ENCODE results near the gene DNMT3A.
A peak's percentile ranks its signal among the peaks of the same experiment; 100 is the strongest.

Gene DNMT3A

DNA sequence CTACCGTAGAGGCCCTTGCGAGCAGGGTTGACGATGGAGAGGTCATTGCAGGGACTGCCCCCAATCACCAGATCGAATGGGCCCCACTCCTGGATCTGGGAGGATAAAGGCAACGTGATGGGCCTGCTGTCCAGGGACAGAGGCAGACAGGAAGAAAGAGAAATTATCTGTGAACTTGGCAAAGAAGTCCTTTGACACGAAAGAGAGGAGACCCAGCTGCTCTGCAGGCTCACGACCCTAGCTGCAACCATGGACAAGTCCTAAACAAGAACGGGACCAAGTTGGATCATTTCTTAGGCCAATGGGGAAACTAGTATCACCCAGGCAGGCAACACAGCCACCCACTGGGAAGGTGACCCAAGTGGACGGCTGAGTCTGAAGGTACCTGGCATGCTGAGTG is 101.1 kb downstream of the DNMT3A start:
- DNase-seq (ENCODE audit: low read depth, low spot score), result no peak

DNA sequence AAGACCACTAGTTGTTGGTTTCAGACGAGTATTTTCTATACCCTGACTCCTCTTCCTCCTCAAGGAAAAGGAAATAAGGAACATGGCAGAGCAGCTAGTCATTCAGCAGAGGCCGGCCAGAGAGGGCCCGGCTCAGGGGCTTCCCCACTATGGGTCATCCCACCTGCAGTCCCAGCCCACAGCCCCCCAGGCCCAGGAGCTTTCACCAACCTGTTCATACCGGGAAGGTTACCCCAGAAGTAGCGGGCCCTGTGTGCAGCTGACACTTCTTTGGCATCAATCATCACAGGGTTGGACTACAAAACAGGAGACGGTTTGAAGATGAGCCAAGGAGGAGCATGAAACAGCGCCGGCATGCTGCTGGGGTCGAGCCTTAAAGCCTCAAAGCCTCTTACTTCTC is 102.8 kb downstream of the DNMT3A start:
- DNase-seq (ENCODE audit: low read depth, low spot score), result no peak

DNA sequence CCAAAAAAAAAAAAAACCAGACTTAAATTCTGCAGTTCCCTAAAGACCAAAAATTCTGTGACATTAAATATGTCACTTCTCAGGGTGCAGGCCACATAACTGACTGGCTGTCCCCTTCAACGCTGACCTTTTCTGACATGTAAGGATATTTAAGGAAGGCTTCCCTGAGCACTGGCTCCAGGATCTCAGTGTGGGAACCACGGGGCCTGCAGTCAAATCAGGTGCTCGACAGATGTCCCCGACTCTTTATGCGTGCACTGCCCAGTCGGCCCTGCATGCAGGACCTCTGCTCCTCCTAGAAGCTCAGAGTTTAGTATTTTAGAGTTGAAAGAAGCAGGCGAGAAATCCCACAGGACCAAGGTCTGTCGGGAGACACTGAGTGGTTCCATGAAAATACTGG is 104.0 kb downstream of the DNMT3A start:
- DNase-seq (ENCODE audit: low read depth, low spot score), result no peak

DNA sequence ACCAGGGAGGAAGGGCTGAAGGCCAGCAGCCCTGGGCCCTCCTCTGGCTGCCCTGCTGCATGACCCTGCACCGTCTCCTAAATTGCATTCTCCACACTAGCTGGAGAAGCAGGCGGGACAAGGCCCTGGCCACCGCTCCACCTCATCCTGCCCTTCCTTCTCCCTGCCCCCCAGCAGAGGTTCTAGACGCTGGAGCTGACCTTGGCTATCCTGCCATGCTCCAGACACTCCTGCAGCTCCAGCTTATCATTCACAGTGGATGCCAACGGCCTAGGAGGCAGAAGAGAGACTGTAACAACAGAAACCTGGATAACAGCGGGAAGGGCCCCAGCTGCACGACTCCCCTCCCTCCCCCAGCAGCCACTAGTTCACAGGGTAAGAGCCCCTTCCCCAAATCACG is 105.0 kb downstream of the DNMT3A start:
- no peak for DNase-seq (ENCODE audit: low read depth, low spot score)

DNA sequence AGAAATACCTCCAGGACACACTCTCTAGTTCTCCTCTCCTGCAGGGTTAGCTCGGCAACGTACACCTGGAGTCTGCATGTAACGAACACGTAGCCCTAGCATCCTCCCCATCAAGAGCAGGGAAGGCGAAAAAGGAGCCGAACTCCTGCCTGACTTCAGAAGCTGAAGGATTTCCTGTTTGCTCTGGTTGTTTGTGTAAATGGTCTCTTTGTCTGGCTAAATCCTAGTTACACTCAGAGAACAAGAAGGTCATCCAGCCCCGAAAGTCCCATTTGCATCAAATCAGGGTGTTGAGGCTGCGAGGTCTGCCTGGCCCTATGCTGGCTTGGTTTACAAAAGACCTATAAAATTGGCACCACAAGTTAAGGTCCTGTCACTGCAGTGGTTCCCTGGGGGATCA is 107.0 kb downstream of the DNMT3A start:
- no peak for DNase-seq (ENCODE audit: low read depth, low spot score)

DNA sequence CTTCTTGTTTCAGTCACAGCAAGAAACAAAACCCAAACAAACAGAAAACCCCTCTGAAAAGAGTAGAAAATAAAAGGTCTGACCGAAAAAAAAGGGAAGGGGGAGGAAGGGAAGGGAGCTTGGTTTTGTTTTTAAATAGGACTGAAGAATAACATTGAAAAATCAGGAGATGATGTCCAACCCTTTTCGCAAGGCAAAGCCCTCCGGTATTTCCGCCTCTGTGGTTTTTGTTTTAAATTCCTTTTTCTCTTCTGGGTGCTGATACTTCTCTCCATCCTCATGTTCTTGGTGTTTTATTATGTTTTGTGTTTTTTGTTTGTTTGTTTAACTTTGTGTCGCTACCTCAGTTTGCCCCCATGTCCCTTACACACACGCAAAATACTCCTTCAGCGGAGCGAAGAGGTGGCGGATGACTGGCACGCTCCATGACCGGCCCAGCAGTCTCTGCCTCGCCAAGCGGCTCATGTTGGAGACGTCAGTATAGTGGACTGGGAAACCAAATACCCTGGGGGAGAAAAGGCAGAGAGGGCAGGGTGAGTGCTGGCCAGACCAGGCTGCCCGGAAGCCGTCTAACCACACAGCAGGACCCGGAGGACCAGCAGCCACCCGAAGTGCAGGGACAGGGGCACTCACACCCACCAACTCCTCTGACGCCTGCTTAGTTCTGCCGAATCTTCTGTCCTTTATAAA is 107.7 kb downstream of the DNMT3A start:
- no peak for DNase-seq (ENCODE audit: low read depth, low spot score)

DNA sequence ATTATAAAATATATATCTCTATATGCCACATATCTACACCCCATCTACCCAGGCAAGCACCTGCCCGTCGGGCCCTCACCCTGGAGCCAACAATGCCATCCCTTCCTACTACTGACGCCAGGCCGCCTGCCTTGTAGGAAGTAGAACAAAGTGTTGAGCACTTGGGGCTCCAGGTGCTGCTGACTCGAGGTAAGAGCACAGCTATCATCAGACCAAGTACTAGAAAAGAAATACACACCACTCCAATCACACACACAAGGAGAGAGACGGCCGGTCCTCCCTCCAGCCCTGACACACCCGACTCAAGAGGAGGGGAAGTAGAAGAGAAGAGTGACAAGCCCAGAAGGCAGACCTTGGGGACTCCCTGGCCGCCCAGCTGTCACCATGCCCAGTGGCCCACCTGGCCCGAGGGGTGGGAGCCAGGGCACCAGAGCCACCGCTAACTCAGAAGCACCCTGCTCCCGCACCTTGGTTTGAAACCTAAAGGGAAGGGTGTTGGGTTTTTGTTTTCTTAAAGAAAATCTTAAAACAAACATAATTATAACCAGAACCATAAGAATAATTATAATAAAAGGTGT is 109.4 kb downstream of the DNMT3A start:
- DNase-seq (ENCODE audit: low read depth, low spot score), result no peak

DNA sequence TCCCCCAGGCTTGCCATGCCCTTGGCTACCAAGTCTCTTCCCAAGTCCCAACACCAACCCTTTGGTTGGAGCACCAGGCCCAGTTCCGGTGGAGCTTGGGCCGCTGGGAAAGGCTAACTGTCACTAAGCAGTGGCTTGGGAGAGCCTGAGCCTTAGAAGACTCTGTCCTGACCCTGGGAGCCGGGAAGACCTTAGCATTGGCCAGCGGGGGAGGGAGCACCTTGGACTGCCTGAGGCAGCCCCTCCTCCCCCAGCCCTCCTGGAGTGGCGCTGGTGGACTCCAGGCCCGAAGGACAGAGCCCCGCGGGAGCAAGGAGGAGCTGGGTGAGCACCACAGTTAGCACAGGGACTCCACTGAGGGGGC is 110.8 kb downstream of the DNMT3A start:
- no peak for DNase-seq (ENCODE audit: low read depth, low spot score)

DNA sequence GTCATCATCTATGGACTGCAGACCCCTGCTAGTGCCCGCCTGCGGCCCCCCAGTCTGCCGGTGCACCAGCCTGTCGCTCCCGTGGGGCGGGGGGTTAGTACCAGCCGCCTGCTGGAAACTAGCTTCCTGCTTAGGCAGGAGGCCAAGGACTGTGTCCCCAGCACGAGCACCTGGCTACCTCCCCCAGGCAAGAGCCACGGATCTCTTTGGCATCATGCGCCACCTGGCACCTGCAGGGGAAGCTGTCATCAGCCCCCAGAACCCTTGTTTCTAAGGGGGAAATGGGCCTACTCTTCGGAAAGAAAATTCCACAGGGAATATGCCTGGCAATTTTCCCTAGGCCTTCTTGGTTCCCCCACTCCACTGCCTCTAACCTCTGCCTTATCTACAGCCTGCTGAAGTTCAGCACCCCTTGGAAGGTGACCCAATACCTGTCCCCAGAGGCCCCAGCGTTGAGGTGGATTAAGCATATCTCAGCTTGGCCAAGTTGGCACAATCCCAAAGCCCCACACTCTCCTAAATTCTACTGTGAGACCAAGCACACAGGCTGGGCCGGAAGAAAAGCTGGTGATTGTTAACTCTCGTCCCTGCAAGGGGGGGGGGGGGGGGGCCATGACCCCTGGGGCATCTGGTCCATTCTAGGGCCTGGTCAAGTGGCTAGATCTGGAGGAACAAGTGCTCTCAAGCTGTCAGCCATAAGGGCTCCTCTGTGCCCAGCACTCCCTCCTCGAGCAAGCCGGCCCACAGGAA is 111.4 kb downstream of the DNMT3A start:
- no peak for DNase-seq (ENCODE audit: low read depth, low spot score)

DNA sequence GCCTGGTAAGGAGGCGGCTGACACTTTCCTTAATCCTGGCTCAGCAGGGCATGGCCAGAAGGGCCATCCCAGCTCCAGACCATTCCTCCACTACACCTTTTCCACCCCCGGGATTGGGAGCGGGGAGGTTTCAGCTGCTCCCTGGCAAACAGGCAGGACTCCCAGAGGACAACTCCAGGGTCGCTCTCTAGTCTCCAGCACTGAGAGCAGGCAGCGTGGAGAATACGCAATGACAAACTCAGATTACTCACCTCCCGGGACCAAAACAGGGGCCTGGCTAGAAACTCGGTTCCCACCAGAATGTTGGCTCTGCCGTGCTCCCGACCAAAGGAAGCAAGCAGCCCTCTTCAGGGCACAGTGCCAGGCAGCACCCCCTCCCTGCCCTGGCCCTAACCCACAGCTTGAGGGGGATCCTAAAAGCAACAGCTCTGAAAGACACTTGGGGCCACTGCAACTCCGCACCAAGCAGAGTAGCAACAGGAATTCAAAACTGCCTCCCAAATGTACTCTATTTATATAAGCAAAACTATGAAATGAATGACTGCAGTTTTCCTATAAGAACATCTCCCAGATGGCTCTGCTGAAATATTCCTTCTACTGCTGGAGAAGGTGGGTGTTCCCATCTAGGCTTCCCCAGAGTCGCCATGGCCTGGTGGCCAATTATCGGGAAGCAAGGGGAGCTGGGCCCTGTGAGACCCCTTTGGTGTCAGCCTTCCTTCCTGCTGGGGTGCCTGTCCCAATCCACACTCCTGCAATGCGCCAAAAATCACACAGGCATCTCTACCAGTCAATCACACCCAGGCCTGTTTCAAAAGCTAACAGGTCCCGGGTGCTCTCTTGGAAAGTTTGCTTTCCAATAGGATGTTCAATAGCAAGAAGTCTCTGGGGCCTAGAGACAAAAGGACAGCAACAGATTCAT is 112.2 kb downstream of the DNMT3A start:
- no peak for DNase-seq (ENCODE audit: low read depth, low spot score)

DNA sequence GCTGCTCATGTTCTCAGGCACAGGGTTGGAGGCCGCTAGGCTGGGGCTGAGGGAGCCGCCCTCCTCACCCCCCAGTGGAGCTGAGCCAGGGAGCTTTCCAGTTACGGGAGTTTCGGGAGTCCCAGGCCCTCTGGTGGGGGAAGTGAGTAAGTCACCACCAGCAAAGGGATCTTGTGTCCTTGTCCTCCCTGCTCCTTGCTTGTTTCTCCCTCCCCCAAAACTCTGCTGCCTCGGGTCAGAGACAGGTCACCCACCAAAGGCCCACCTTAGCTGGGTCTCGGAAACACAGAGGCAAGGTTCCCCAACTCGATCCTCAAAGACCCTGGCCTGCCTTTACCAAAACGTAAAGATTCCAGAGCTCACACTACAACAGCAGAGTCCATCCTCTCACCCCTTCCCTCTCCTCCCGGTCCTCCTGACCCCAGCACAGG is 112.9 kb downstream of the DNMT3A start:
- DNase-seq (ENCODE audit: low read depth, low spot score), result no peak

DNA sequence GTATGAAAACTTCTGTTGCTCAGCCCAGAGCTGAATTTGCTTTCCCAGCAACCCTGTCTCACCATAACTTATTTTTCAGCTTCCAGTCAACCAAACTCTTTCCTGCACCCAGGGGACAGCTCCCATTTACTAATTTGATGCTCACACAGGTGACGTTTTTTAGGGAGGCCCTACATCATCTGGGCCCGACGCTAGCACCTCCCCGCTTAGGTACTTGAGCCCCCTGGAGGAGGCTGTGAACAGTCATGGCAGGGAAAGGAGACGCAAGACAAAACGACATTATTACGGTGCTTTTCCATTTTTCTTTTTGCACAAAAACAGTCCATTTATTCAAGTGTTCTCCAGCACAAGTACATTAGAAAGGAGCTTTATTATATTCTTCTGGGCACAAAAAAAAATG is 114.1 kb downstream of the DNMT3A start:
- no peak for DNase-seq (ENCODE audit: low read depth, low spot score)

DNA sequence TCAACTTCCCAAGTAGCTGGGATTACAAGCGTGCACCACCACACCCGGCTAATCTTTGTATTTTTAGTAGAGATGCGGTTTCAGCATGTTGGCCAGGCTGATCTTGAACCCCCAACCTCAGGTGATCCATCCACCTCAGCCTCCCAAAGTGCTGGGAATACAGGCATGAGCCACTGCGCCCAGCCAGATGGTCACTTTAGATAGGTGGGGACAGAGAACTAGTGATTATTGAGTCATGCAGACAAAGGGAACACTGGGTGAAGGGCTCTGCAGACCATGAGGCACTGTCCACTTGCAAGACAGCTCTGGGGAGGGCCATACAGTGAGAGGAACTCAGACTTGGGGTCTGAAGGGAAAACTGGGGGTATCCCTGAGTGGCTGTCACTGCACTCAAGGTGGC is 114.9 kb downstream of the DNMT3A start:
- DNase-seq (ENCODE audit: low read depth, low spot score), result no peak

DNA sequence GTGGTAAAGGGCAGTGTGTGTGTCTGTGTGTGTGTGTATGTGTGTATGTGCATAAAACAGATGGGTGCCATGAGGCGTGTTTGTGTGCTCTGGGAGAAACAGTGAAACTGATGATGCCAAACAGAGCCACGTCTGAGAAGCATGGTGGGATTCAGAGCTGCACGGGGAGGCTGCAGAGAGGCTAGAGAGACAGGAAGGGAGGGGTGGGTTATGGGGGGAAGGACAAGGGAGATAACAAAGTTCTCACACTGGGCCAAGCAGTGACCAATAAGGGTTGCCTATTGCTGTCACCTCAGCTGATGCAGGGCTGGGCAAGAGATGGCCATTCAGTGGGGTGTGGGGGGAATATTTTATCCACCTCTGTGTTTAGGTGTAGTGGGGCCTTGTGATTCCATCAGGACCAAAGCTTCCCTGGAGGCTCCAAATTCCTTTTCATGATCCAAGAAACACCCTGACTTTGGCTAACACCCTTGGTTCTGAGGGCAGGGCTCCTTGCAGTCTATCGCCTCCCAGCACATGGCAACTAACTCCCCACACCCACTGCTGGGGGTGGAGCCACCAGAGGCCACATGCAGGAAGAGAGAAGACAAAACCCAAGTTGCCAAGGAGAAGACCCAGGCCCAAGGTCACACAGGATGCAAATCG is 119.1 kb downstream of the DNMT3A start:
- no peak for DNase-seq (ENCODE audit: low read depth, low spot score)

DNA sequence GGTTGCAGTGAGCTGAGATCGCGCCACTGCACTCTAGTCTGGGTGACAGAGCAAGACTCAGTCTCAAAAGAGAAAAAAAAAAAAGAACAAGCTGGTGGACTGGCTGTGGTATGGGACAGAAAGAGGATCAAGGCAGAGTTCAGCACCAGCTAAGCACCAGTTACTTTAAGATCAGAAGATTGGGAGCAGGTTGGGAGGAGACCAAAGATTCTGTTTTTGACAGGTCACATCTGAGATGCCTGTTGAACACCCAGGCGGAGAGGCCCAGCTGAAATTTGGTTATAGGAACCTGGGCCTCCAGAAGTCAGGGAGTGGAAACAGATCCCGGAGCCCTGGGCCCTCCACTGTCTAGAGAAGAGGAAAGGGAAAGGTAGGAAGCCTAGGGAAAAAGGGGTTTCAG is 120.1 kb downstream of the DNMT3A start:
- no peak for DNase-seq (ENCODE audit: low read depth, low spot score)

DNA sequence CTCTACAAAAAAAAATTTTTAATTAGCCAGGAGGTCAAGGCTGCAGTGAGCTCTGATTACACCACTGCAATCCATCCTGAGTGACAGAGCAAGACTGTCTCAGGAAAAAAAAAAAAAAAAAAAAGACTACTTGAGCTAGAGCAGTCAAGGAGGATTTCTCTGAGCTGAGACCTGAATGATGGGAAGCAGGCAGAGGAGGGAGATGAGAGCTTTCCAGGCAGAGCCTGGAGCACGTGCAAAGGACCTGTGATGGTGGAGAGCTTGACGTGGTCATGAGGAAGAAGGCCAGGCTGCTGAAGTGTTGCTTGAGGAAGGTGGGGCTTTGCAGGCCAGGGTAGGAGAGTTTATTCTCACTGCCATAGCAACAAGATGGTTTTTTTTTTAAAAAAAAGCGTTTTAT is 121.4 kb downstream of the DNMT3A start:
- DNase-seq (ENCODE audit: low read depth, low spot score), result no peak

DNA sequence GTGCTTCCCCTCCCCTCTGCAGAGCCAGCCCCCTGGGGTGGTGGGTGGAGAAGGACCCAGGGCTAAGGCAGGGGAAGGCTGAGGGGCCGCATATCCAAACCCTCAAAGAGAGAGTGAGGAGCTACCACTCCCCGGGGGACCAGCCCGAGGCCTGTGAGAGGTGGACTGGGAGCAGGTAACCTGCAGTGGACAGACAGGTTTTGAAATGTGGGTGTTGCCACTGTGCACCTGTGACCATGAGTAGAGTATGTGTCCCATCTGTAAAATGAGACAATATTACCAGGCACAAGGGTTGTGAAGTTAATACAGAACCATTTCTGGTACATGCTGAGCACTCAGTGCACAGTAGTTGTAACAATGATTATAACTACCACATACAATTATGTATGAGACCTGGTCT is 122.1 kb downstream of the DNMT3A start:
- DNase-seq (ENCODE audit: low read depth, low spot score), result no peak

DNA sequence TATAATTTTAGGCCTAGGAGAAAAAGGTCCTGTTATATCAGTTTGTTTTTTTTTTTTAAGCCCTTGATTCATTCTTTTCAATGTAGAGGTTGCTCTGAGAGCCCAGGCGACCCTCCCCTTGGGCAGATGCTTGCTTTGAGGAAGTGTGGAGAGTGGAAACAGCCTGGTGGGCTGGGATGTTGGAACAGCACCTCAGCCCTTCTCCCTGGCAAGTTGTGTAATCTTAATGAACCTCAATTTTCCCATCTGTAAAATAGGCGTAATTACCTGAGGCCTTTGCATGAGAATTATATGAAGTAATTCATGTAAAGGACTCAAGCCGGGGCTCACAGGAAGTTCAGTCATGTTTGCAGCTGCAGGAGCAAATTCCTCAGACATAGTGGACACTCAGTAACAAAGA is 123.6 kb downstream of the DNMT3A start:
- DNase-seq (ENCODE audit: low read depth, low spot score), result no peak

DNA sequence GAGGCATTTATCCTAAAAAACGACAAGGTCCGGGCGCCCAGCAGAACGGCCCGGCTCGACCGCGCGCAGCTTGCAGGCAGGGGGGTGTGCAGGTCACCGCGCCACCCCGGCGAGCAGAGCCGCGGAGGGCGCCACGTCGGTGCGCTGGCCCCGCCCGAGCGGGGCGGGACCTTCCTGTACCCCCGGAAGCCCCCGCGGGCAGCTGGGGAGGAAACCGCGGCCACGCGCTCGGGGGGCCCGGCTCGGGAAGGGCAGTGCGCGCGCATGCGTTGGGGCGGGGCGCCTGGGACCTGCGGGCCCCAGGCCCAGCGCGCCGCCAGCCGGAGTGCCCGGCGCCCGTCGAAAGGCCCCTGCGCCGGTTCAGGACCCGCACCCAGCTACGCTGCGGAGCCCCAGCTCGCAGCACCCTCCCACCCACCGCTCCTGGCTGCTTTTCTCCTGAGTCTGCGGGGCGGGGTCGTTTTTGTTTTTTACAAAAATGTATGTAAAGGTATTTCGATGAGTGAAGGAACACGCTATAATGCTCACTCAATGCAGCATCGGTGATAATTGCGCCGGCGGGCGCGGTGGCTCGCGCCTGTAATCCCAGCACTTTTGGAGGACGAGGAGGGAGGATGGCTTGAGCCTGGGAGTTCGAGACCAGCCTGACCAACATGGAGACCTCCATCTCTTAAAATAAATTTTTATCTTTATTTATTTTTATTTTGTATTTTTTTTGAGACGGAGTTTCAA is 125.6 kb downstream of the DNMT3A start:
- DNase-seq (ENCODE audit: low read depth, low spot score), result peak; percentile 62

DNA sequence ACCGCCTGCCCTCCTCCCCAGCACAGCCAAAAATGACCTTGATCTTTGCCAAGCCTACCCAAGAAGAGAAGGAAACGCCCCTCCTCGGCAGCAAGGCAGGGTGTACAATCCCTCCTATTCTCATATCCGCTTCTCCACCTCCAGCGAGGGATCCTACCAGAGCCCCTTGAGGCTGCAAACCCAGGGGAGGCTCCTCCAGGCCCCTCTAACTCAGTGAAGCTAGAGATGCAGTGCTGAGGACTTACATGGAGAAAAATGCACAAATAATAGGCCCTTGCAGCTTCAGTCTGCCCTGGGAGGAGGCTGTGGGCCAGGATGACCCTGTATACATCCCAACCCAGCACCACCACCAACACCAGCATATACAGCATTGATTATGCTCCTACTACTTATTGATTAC is 126.5 kb downstream of the DNMT3A start:
- no peak for DNase-seq (ENCODE audit: low read depth, low spot score)

DNA sequence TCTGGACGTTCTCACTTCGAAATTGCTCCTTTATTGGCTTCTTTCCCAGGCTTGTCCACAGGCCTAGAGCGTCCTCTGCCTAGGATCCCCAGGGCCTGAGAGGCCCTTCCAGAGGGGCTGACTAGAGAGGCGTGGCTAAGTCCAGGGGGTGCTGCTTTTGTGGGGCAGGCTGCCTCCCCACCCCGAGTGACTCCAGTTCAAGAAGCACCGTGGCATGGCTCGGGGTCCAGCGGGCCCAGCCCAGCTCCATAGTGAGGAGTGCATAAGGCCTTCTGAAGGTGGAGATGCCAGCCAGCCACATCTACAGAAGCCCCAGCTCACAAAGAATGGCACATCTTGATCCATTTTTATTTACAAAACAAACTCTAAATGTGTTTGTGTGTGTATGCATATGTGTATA is 128.5 kb downstream of the DNMT3A start:
- DNase-seq (ENCODE audit: low read depth, low spot score), result no peak
